LHCN-M2 (cell line): ENCODE results near the gene KSR2. TPM values are rescaled to one million over a fixed set of nuclear protein-coding genes. Genes with fewer than 3 reads are reported as not detected.

Source experiments
- DNase-seq: peaks from one replicate; pipeline ENCODE4 v3.0.0-alpha.2; 2012; ENCODE audit warnings: low read depth
- total RNA-seq: library from RNA; depleted of rRNA; stranded (reverse); fragments of >200 nt; gene quantifications from 2 replicates; pipeline ENCODE4 v1.2.3, GENCODE V29; 2014

KSR2 gene
- total RNA-seq, 1 experiment from 2014 or later = under 0.01 TPM

DNA sequence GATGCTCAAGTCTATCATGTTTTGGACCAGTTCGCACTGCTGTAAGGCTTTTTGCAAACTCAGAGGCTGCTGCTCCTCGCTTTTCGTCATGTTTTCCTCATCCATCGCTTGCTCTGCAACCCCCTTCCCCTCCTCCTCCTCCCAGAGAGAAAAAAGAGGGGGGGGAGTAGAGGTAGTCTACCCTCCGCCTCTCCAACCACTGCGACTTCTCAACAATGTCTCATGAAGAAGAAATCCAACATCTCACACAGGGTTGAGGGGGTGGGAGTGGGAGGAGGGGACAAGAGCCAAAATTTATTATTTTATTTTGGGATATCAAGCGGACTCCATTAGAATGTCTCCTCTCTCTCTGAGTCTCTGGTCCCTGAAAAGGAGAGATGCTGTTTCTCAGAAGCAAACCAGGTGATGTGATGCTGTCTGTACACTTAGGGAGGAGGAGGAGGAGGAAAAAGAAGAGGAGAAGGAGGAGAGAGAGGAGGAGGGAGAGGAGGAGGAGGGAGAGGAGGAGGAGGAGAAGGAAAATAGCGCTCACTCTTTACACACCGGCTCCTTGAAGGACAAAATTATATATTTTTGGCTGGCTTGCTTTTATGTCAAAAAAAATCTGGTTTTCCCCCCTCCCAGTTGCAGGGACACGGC lies 520 bp downstream of the KSR2 start:
- DNase-seq = no peak

DNA sequence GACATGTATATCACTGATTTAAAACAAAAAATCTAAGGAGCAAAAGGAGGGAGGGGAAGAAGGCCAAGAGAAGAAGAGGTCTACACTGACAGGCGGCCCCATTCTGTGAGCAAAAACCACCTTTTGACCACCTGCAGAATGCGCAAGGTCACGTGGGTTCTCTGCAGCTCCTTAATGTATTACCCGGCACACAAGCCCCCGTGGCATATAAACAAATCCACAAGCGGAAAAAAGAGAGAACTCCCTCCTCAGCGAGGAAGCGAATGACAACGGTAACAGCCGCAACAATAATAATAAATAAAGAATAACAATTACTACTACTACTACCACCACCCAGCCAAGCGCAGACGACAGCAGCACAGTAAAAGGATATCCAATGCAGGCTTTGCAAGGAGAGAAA lies 1.3 kb downstream of the KSR2 start:
- no peak for DNase-seq

DNA sequence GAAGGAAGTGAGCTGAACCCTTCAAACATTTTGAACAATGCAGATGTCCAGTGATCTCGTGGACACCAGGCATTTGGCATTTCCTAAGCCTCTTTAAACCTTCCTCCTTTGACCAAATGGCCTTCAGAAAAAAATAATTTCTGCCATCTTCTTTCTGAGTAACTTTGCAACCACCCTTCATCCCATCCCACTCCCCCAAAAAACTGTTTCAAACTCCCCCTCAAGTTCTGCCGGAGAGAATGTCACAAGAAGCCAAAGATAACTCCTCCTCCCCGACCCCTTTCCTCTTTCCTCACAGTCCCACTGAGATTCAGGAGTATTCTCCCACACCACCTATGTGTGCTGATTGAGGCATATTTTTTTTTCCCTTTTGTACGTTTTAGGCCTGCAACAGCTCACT lies 1.7 kb downstream of the KSR2 start:
- DNase-seq = no peak

DNA sequence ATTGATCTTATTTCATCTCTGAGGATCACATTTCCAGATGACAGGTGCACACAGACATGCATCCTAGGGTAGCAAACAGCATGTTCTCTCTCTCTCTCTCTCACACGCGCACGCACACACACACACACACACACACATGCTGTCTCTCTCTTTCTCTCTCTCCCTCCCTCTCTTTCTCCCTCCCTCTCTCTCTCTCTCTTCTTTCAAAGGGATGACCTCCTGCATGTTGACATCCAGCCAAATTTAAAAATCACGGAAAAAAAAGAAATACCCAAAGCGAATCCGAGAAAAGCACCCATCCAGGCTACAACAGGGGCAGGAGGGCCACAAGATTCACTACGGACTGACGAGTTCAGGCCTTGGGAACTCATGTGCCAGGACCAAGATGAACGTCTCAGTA lies 2.3 kb downstream of the KSR2 start:
- no peak for DNase-seq

DNA sequence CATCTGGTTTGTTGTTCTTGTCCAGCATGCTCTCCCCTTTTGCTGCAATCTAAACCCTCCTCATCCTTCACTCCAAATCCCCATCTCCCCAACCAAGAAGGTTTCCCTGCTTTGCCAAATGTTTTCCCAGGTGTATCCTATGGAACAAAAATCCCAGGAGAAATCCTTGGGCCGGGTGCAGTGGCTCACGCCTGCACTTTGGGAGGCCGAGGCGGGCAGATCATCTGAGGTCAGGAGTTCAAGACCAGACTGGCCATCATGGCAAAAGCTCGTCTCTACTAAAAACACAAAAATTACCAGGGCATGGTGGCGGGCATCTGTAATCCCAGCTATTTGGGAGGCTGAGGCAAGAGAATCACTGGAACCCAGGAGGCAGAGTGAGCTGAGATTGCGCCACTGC lies 5.0 kb downstream of the KSR2 start:
- no peak for DNase-seq

DNA sequence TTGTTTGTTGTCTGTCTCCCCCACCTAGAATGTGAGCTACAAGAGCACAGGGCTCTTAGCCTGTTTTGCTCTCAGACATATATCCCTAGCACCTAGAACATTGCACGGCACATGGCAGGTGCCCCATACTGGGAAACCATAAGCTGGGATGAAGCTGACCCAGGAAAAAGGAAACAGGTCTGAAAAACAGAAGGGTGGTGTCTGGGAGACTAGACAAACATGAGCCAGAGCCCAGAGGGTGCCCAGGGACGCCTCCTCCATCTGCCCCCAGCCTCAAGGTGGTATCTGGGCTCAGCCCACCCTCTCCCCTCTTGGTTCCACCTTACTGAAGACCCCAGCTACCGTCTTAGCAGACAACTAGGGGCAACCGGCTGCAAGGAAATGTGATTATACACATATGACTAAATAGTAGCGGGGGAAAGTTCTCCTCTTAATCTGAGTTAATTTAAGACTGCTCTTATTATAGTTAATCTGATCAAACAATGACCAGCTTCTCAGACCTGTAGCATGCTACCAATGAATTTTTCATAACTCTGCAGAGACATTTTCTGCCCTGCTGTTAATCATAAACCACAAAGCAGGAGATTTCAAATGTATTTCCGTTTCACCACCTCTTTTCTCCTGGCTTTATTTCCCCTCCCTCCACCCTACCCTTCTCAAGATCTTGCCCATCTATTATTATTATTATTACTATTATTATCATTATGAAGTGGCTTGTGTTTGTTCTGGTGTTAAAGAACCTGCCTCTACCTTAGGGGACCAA lies 31.9 kb downstream of the KSR2 start:
- DNase-seq = no peak

DNA sequence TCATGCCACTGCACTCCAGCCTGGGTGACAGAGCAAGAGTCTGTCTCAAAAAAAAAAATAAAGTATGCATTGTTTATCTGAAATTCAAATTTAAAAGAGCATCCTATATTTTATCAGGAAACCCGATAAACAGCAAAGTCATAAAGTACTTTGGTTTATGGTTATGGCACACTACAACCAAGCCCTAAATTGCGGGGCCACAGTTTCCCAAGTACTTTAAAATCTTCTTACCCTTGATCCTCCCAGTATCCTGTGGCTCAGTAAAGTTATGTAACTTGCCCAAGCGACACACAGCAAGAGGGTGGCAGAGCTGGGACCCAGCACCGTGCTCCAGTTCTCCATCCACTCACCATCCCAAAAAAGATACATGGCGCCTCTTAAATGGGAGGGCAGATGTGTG lies 35.2 kb downstream of the KSR2 start:
- no peak for DNase-seq

DNA sequence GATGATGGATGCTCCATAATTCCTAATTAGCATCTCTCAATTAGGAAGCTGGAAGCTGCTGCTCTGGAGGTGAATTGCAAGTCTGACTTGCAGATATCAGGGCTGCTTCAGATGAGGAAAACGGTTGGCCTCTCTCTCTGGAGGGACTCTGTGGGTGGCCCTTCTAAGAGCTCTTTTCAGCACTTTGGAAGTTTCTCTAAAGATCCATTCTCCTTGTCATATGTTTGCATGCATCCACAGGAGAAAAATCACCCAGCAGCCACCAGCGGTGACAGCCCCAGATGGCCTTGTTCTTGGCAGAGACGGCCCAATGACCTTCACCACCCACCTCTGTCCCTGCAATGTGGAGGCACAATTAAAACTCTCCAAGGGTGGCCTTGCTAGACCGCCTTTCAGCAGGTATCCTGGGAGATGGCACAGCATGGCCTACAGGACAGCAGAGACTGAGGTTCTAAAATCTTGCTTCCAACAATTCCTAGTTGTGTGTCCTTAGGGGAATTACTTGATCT lies 42.3 kb downstream of the KSR2 start:
- no peak for DNase-seq

DNA sequence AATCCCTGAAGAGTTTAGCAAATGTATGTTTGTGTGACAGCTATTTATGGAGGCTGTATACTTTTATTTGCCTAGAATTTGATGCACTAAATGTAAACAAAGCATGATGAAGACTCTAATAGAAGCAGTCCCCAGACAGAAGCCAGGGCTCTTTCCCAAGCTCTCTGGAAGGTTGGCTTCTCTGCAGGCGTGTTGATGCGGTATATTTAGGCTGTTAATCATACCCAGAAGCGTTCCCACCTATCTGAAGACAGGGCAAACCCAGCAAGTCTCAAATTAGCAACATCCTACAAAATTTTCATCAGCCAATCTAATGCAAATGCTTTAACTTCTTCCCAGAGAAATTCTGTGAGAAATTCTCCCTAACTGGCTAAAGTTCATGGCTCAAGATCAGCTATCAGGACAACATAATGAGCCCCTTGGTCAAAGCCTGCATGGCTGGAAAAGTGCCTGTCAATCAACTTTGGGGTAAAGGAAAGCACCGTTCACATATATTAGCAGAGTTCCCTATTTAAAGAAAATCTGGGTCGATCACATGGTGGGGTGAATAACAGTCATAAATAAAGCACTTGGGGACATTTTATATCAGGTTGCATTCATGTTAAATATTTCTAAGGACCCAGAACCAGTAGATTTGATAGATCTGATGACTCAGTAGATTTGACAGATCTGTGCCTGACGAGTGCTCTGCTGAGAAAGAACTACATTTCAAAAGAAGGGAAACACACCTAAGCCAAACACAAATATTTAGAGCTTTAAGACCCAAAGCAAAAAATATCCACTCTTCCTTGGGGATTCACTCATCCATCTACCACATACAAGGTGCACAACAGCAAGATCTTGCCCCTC lies 46.6 kb downstream of the KSR2 start:
- no peak for DNase-seq

DNA sequence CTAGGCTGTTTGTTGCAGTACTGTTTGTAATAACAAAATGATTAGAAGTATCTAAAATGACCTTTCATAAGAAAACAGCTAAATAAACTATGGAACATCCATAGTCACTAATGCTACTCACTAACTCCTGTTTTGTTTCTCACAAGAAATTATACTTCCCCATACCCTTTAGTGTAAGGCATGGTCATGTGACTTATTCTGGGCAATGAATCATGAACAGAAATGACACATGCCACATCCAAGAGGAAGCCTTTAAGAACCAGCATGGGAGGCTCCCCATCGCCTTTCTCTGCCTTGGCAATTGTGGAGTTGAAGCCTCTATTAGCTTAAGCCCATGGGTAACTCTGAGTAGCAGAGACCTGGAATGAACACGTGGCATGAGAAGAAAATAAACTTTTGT lies 49.3 kb downstream of the KSR2 start:
- no peak for DNase-seq

DNA sequence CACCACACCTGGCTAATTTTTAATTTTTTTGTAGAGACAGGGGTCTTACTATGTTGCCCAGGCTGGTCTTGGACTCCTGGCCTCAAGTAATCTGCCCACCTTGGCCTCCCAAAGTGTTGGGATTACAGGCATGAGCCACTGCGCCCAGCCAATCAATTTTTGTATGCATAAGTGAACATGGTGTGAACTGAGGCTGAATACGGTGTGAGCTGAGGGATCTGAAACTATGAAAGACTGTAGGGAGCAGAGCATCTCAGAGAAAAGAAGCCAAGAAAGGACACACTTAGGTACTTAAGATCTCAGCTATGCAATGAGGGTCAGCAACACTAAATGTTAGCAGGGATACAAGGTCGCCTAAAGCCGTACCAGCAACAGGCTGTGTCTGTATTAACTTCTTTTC lies 54.1 kb downstream of the KSR2 start:
- no peak for DNase-seq

DNA sequence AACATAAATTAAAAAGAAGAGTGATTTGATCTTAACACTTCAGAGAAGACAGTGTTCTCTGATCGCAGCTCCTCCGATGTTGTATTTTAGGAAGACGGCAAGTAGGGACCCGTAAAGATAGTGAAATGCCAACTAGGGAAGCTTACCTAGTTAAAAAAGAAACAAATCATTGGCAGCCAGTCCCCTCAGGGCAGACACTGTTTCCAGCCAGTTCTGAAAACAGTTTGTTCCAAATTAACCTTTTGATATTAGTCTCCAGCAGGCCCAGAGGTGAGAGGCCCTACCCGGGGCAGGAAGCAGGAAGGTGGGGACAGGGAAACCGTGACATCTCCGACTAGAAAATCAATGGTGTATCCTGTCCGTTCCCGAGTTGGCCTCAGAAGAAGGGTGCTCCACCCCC lies 56.0 kb downstream of the KSR2 start:
- no peak for DNase-seq

DNA sequence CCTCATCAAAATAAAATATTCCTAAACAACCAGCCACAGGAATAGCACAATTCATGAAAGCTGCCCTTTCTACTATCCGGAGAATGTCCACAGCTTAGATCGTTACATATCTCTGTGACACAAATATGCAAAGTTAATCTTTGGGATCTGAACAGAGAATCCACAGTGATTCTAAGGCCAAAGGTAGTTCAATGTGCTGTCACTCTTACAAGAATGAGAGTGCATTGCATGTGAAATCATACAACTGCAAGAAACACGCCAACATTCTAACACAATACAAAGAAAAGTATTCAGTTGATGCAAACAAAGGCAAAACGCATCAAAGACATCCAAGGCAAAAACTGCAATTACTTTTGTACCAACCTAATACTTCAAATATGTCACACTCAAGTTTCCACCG lies 60.4 kb downstream of the KSR2 start:
- no peak for DNase-seq

DNA sequence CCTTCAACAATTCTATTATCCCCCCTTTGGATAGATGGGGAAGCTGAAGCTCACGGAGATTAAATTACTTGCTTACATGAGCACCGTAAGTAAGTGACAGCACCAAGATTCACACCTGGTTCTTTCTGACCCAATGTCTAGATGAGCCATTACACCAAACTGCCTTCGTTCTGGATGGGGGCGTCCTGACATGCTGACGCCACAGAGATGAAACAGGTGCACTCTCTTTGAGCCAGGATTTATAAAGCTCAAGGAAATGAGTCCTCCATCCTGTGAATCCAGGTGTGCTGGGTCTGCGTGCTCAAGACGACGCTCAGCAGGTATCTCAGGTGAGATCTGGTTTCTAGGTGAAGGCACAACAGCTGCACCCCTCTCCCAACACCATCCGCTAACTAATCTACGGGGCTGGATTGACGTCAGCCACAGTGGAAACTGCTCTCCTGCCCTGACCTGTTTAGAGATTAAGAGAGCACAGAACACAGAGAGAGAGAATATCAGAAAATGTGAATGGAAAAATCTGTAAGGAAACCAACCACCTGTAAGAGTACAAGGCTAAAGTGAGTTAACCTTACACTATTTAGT lies 61.6 kb downstream of the KSR2 start:
- DNase-seq = no peak

DNA sequence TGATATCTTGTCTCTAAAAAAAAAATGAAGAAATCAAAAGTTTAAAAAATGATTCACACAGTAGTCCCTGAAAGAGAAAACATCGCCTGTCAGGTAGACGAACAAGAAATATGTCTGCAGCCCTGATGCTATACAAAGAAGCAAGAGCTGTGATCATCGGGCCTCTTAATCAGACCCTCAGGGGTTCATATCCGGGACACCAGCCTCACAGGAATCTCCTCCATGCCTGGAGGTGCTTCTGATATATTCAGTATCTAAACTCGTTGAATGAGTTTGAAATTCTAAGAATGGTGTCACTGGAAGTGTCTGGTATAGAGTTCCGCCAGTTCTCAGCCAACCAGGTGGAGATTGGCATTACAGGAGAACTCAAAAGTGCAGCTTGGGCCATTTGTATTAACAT lies 64.7 kb downstream of the KSR2 start:
- no peak for DNase-seq

DNA sequence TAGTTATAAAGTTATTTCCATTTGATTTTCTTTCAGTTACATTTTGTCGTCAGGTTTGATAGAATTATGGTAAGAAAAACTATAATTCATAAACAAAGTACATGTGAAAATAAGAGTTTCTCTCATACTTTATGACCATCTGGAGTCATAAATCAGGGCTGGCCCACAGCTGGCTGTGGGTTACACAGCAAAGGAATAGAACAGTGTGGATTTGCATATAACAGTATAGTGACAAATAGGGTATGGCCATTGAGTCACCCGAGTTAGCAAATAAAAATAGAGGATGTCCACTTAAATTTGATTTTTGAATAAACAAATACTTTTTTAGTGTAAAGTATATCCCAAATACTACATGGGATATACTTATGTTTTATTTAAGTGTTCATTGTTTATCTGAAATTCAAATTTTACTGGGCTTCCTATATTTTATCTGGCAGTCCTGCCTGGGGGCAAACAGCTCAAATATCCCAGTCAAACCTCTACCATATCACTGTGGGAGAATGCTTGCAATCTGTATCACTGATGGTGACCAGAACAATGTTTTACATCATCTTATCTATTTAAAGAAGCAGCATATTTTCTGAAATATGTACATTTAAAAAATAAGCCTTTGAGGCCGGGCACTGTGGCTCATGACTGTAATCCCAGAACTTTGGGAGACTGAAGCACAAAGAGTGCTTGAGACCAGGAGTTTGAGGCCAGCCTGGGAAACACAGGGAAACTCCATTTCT lies 65.5 kb downstream of the KSR2 start:
- DNase-seq = peak; percentile 2

DNA sequence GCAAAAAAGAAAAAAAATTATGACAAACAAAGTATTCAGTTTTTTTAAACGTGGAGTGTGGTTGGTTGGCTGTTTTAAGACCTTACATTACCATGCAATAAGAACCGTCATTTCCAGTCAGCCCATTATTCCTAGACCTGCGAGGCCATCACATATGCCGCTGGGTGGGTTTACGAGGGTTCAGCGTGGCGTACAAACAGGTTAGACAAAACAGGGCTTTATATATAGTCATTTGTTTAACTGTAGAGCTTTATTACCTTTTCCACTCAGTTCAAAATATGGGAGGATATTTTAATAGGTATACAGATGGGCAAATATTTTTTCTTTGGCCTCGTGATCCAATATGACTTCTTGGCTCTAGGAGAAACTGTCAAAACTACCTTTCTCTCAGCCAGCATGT lies 67.2 kb downstream of the KSR2 start:
- DNase-seq = no peak

DNA sequence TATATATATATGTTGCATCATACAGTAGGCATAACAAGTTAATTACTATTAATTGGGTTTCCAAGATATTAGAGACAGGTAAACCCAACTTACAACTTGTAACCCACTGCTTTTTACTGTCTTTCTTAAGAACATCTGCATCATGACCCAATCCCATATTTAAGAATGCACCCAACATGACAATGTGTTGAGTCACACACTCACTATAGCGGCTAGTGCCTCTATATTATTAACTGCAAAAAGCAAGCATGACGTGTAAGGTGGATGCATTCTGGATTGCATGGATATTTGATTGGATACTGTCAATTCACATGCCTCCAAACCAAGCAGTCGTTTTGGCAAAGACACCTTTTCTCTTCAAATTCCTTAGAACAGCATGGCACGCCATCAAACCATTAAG lies 68.2 kb downstream of the KSR2 start:
- DNase-seq = peak; percentile 9

DNA sequence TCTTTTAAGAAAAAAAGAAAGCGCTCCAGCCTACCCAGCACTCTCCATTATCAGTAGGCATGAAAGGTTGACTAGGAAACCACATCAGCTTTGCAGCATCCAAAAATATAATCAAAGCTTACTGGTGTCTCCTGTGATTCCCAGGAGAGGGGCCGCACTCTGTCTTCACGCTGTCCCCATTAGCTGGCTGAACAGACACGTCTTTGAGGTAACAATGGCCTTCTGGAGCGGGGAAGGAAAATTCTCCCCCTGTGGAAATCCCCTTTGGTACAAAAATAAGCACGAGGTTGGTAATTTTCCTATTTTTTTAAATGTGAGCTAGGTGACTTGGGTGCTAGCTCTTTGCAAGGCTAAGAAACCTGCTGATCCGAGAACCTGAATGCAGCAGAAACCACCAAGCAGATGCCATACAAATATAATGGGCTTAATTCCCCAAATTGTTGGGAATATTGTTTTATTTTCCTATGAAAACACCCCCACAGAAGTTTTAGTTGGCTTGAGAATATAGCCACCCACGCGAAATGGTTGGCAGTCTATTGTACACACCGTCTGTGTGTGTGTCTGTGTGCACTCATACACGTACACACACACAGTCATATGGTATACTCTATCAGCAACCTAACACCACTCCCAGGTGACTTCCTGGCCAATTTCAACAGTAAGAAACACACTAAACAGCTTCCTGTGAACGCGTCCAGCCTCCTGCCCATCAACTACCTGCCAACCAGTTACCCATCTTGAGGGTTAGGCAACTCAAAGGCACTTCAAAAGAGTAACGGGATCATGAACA lies 71.2 kb downstream of the KSR2 start:
- no peak for DNase-seq

DNA sequence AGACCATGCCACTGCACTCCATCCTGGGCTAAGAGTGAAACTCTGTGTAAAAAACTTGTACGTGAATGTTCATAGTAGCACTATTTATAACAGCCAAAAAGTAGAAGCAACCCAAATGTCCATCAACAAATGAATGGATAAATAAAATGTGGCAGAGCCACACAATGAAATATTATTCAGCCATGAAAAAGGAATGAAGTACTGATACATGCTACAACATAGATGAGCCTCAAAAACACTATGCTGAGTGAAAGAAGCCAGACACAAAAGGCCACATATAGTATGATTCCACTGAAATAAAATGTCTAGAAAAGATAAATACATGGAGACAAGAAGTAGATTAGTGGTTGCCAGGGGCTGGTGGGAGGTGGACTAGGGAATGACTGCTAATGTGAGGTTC lies 72.8 kb downstream of the KSR2 start:
- DNase-seq = no peak

DNA sequence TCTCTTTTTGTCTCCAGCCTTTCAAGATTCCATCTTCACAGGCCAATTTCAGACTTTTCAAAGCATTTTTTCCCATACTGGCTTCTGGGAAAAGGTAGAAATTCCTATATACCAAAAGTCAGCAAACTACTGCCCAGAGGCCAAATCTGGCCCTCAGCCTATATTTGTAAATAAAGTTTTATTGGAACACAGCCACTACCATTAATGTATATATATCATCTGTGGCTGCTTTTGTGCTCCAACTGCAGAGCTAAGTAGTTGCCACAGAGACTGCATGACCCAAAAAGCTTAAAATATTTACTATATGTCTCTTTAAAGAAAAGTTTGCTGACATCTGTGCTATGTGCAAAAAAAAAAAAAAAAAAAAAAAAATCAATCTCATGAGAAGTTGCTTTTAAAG lies 76.3 kb downstream of the KSR2 start:
- DNase-seq = no peak
